Measurements from ENCODE around the gene SPSB1. TPM values are rescaled to one million over a fixed set of nuclear protein-coding genes. Genes with fewer than 3 reads are reported as not detected.
A peak's percentile ranks its signal among the peaks of the same experiment; 100 is the strongest.

The SPSB1 gene
- total RNA-seq, 4 donors from 2014 or later, result 28.3 to 49.2 (median 42.1) TPM

GRCh38 chr1:9349331-9349851 lies 56.7 kb downstream of the SPSB1 start:
- no peaks in the 10 kb centered on the region for H3K27me3 ChIP-seq
- TF ChIP-seq POLR2A (IDR thresholded peaks at IDR 0.05), result no peak
- no peak for TF ChIP-seq CTCF (IDR thresholded peaks at IDR 0.05)
- no peak for TF ChIP-seq EP300 (IDR thresholded peaks at IDR 0.05)
- no peak for TF ChIP-seq POLR2AphosphoS5 (IDR thresholded peaks at IDR 0.05)
- H3K9me3 ChIP-seq, result no peaks in the 10 kb centered on the region
- DNase-seq (ENCODE audit: low spot score in 2 of 2), result no peak
- no peaks in the 10 kb centered on the region for H3K36me3 ChIP-seq
- H3K4me3 ChIP-seq, result no peak overlapping the region
- H3K4me1 ChIP-seq, result peaks cover 65% of the 10 kb centered on the region
- WGBS, result 69% methylated on average over 22 of the region's 22 CpGs
- peak overlapping the region; percentile 48 for H3K27ac ChIP-seq

GRCh38 chr1:9350013-9350908 lies 57.6 kb downstream of the SPSB1 start:
- TF ChIP-seq POLR2A (IDR thresholded peaks at IDR 0.05), result no peak
- TF ChIP-seq EP300 (IDR thresholded peaks at IDR 0.05), result no peak
- no peak for TF ChIP-seq POLR2AphosphoS5 (IDR thresholded peaks at IDR 0.05)
- TF ChIP-seq CTCF (IDR thresholded peaks at IDR 0.05), result no peak
- peaks cover 2% of the 10 kb centered on the region for H3K36me3 ChIP-seq
- DNase-seq (ENCODE audit: low spot score in 2 of 2), result no peak
- no peaks in the 10 kb centered on the region for H3K9me3 ChIP-seq
- H3K27me3 ChIP-seq, result no peaks in the 10 kb centered on the region
- peaks cover 56% of the 10 kb centered on the region for H3K4me1 ChIP-seq
- 35% methylated on average over 18 of the region's 20 CpGs for WGBS
- H3K4me3 ChIP-seq, result no peak overlapping the region
- peak overlapping the region; percentile 48 for H3K27ac ChIP-seq

GRCh38 chr1:9350960-9351359 lies 58.3 kb downstream of the SPSB1 start:
- peaks cover 49% of the 10 kb centered on the region for H3K4me1 ChIP-seq

DNA sequence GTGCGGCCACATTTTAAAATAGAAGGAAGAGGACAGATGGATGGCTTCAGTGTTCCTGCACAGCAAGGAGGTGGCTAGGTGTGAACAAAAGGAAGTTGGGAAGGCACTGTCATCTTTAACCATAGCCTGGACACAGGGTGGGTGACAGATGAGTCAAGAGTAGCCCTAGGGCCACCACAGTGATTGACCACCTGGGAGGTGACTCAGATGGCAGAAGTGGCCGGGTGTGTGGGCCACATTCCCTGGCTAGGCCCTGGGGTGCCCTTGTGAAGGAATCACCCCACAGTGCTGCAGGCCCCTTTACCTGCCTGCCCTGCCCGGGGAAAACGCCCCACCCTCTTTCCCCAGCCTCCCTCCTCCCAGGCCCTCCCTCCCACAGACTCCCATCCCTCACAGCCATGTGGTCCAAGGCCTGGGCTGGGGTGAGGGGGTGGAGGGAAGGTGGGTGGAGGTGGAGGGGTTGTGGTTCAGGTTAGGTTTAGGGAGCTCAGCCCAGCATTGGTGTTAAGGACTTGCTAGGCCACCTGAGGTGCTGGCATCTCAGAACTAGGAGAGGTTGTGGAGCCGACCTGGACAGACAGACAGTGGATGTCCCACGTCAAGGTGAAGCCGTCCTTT lies 59.1 kb downstream of the SPSB1 start:
- peaks cover 16% of the 10 kb centered on the region for H3K36me3 ChIP-seq
- H3K4me1 ChIP-seq, result peaks cover 41% of the 10 kb centered on the region
- no peaks in the 10 kb centered on the region for H3K27me3 ChIP-seq
- H3K27ac ChIP-seq, result no peak overlapping the region
- 82% methylated on average over 6 of the region's 7 CpGs for WGBS
- no peak overlapping the region for H3K4me3 ChIP-seq
- DNase-seq (ENCODE audit: low spot score in 2 of 2), result no peak
- no peak for TF ChIP-seq EP300 (IDR thresholded peaks at IDR 0.05)
- TF ChIP-seq CTCF (IDR thresholded peaks at IDR 0.05), result no peak
- TF ChIP-seq POLR2A (IDR thresholded peaks at IDR 0.05), result no peak
- no peak for TF ChIP-seq POLR2AphosphoS5 (IDR thresholded peaks at IDR 0.05)
- H3K9me3 ChIP-seq, result no peaks in the 10 kb centered on the region

More at GRCh38 chr1:9350960-9351359, 58.3 kb downstream of the SPSB1 start:
- TF ChIP-seq CTCF (IDR thresholded peaks at IDR 0.05) (no peak), POLR2A (IDR thresholded peaks at IDR 0.05) (no peak), POLR2AphosphoS5 (IDR thresholded peaks at IDR 0.05) (no peak), EP300 (IDR thresholded peaks at IDR 0.05) (no peak)
- Histone ChIP-seq H3K36me3 (peaks cover 9% of the 10 kb centered on the region), H3K9me3 (no peaks in the 10 kb centered on the region), H3K27ac (peak overlapping the region; percentile 48), H3K27me3 (no peaks in the 10 kb centered on the region), H3K4me3 (no peak overlapping the region)
- no peak for DNase-seq (ENCODE audit: low spot score in 2 of 2)
- 90% methylated on average over 4 of the region's 4 CpGs for WGBS
